Measurements from ENCODE around the gene RNASEH2A.

DNA sequence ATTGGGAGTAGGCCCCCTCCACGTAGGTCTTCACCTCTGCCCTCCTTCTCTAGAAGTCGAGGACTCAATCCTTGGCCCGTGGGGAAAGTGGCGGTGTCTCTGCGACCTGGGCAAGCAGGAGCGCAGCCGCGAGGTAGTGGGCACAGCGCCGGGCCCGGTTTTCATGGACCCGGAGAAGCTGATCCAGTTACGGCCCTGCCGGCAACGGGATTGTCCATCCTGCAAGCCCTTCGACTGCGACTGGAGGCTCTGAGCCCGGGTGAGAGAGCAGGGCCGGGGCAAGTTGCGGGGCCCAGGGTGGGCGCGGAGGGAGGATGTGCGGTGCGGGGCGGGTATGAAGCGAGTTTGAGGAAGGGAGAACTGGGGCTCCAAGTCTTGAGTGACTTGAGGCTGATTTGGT is 2.3 kb upstream of the RNASEH2A start:
- TF ChIP-seq MXI1 (conservative IDR thresholded peaks at IDR 0.05; ENCODE audit: poor library complexity, severe bottlenecking) (no peak), EZH2 (IDR thresholded peaks at IDR 0.05; ENCODE audit: borderline replicate concordance, insufficient read depth, low read length, poor library complexity, severe bottlenecking) (no peak), POLR2AphosphoS5 (IDR thresholded peaks at IDR 0.05) (no peak)
- TF ChIP-seq, protein P1, sequence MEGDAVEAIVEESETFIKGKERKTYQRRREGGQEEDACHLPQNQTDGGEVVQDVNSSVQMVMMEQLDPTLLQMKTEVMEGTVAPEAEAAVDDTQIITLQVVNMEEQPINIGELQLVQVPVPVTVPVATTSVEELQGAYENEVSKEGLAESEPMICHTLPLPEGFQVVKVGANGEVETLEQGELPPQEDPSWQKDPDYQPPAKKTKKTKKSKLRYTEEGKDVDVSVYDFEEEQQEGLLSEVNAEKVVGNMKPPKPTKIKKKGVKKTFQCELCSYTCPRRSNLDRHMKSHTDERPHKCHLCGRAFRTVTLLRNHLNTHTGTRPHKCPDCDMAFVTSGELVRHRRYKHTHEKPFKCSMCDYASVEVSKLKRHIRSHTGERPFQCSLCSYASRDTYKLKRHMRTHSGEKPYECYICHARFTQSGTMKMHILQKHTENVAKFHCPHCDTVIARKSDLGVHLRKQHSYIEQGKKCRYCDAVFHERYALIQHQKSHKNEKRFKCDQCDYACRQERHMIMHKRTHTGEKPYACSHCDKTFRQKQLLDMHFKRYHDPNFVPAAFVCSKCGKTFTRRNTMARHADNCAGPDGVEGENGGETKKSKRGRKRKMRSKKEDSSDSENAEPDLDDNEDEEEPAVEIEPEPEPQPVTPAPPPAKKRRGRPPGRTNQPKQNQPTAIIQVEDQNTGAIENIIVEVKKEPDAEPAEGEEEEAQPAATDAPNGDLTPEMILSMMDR (IDR thresholded peaks at IDR 0.05; ENCODE audit: poor library complexity, severe bottlenecking) = no peak

Data from neural cell (in vitro differentiated cells).